Measurements from ENCODE around the gene ISG20.

- TF ChIP-seq CTCF (IDR thresholded peaks at IDR 0.05; ENCODE audit: low read depth, low read length) (no peak), EZH2phosphoT487 (IDR thresholded peaks at IDR 0.05; ENCODE audit: low read depth) (no peak)
Observed at GRCh38 chr15:88674661-88675060, 35.8 kb downstream of the ISG20 start.
